Panc1 (cell line): Measurements from ENCODE around the gene TTLL12. TPM values are rescaled to one million over a fixed set of nuclear protein-coding genes. Genes with fewer than 3 reads are reported as not detected.

Source experiments
- ATAC-seq: fragments of 200-7000 bp; cut with Tn5 transposase; 2 replicates; pipeline ENCODE4 v1.9.1; 2020; ENCODE audit warnings: mild to moderate bottlenecking, moderate library complexity
- BruUV-seq: library from RNA; stranded (reverse); fragments of 400-500 nt; replicated peaks from 2 replicates; lab custom pipeline; 2021; lab: Mats Ljungman, UMichigan
- CTCF ChIA-PET: fragments of 300-600 bp; sonication (Branson Sonifier 250); formaldehyde crosslinking; loops from one replicate; lab custom pipeline; 2022; ENCODE audit warnings: antibody characterized with exemption; lab: Charles Lee
- POLR2A ChIA-PET: fragments of 300-600 bp; sonication (Branson Sonifier 250); formaldehyde crosslinking; loops from one replicate; lab custom pipeline; 2022; ENCODE audit warnings: antibody characterized with exemption; lab: Charles Lee
- DNase-seq: peaks from one replicate; pipeline ENCODE4 v3.0.0-alpha.2; 2010; ENCODE audit warnings: low read depth, low spot score
- H3K27ac ChIP-seq: 2 replicates; pipeline ENCODE4 v1.5.1; 2011; ENCODE audit warnings: mild to moderate bottlenecking, low read length, inconsistent platforms
- H3K27me3 ChIP-seq: fragments of 200-500 bp; sonication (Bioruptor generic); 2 replicates; pipeline ENCODE4 v1.6.0; 2014; ENCODE audit warnings: low read length, inconsistent platforms; ENCODE audit not compliant: control insufficient read depth, insufficient read depth
- H3K36me3 ChIP-seq: fragments of 200-500 bp; sonication (Bioruptor generic); 2 replicates; pipeline ENCODE4 v1.5.1; 2014; ENCODE audit warnings: inconsistent platforms, mild to moderate bottlenecking, low read length, moderate library complexity; ENCODE audit not compliant: control insufficient read depth, insufficient read depth
- H3K4me1 ChIP-seq: 2 replicates; pipeline ENCODE4 v1.5.1; 2011; ENCODE audit warnings: inconsistent platforms, mild to moderate bottlenecking, low read length, moderate library complexity; ENCODE audit not compliant: control insufficient read depth, insufficient read depth
- H3K4me3 ChIP-seq, 2 experiments: 2 replicates each; pipeline ENCODE4 v1.5.1; 2011 to 2012; ENCODE audit warnings: low read depth in 2 of 2, low read length in 2 of 2, mild to moderate bottlenecking in 2 of 2, inconsistent platforms in 1 of 2, moderate library complexity in 1 of 2
- H3K9me3 ChIP-seq: fragments of 200-500 bp; sonication (Bioruptor generic); 2 replicates; pipeline ENCODE4 v1.5.1; 2014; ENCODE audit warnings: low read depth, mild to moderate bottlenecking, inconsistent platforms, low read length, moderate library complexity; ENCODE audit not compliant: control insufficient read depth, insufficient read depth
- POLR2AphosphoS5 ChIP-seq: IDR thresholded peaks from 2 replicates; pipeline ENCODE4 v1.6.1; 2012; ENCODE audit warnings: mild to moderate bottlenecking, low read depth, low read length, moderate library complexity
- REST ChIP-seq, 2 experiments: IDR thresholded peaks; 2 replicates each; pipeline ENCODE4 v1.6.1; 2011 to 2012; ENCODE audit warnings: low read depth in 2 of 2, control low read depth in 1 of 2, low read length in 1 of 2, mild to moderate bottlenecking in 1 of 2, moderate library complexity in 1 of 2; ENCODE audit not compliant: insufficient read depth in 1 of 2
- SIN3A ChIP-seq: IDR thresholded peaks from 2 replicates; pipeline ENCODE4 v1.6.1; 2012; ENCODE audit warnings: low read depth, mild to moderate bottlenecking, low read length, moderate library complexity, borderline replicate concordance; ENCODE audit not compliant: insufficient read depth
- TCF7L2 ChIP-seq: IDR thresholded peaks from 2 replicates; pipeline ENCODE4 v1.6.1; 2011; ENCODE audit warnings: mild to moderate bottlenecking, low read depth, low read length, inconsistent platforms
- in situ Hi-C: cut with HindIII; loops from 2 replicates; pipeline ENCODE4 v1.10.0; 2016; ENCODE audit warnings: low sequenced_read_pairs, low pct_unique_long_range_greater_than_20kb
- intact Hi-C: fragments of 100-400 bp; cut with micrococcal nuclease; formaldehyde crosslinking; loops from one replicate; pipeline ENCODE4 v1.10.0; 2022; ENCODE audit not compliant: unreplicated experiment
- total RNA-seq: library from RNA; stranded (reverse); gene quantifications from one replicate; pipeline ENCODE4 v1.2.1, GENCODE V29; 2021; ENCODE audit not compliant: unreplicated experiment
- TF ChIP-seq, protein P1 (sequence below): fragments of 450-650 bp; IDR thresholded peaks from 2 replicates; pipeline ENCODE4 v1.5.1; 2017; ENCODE audit warnings: mild to moderate bottlenecking

TTLL12 gene
- total RNA-seq, 1 experiment from 2014 or later = 26.3 TPM

DNA sequence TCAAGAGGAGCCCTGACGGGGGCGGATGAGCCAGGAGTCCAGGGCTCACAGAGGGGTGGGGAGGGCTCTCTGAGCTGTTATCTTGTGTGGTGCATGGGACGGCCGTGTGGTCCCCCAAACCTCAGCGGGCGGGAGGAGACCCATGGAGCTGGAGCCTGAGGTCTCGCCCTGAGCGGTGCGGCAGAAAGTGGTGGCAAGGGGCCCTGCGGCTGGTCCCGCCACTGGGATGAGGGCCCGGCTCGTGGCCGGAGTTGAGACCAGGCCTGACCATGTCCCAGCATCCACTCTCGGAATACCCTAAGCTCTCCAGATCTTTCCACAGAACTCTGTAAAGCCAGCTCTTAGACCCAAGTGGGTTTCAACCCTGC lies 22.6 kb upstream of the TTLL12 start:
- CTCF ChIA-PET = no interaction called here
- Histone ChIP-seq H3K4me1 (no peaks in the 10 kb centered on the region), H3K27me3 (no peaks in the 10 kb centered on the region), H3K9me3 (no peaks in the 10 kb centered on the region), H3K27ac (no peak overlapping the region), H3K36me3 (no peaks in the 10 kb centered on the region), H3K4me3 (no peak overlapping the region)
- TF ChIP-seq REST (IDR thresholded peaks at IDR 0.05; ENCODE audit: insufficient read depth in 1 of 2, low read depth in 2 of 2, low read length in 1 of 2) (no peak), SIN3A (no peak), POLR2AphosphoS5 (no peak), TCF7L2 (no peak)
- TF ChIP-seq, protein P1, sequence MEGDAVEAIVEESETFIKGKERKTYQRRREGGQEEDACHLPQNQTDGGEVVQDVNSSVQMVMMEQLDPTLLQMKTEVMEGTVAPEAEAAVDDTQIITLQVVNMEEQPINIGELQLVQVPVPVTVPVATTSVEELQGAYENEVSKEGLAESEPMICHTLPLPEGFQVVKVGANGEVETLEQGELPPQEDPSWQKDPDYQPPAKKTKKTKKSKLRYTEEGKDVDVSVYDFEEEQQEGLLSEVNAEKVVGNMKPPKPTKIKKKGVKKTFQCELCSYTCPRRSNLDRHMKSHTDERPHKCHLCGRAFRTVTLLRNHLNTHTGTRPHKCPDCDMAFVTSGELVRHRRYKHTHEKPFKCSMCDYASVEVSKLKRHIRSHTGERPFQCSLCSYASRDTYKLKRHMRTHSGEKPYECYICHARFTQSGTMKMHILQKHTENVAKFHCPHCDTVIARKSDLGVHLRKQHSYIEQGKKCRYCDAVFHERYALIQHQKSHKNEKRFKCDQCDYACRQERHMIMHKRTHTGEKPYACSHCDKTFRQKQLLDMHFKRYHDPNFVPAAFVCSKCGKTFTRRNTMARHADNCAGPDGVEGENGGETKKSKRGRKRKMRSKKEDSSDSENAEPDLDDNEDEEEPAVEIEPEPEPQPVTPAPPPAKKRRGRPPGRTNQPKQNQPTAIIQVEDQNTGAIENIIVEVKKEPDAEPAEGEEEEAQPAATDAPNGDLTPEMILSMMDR = no peak
- in situ Hi-C loops (no loop called here), intact Hi-C loops (no loop called here)
- DNase-seq = no peak
- no TSS peak for BruUV-seq
- POLR2A ChIA-PET = no interaction called here
- ATAC-seq = no peak

- Histone ChIP-seq H3K9me3 (no peaks in the 10 kb centered on the region), H3K4me1 (no peaks in the 10 kb centered on the region), H3K4me3 (no peak overlapping the region), H3K27ac (no peak overlapping the region), H3K36me3 (no peaks in the 10 kb centered on the region), H3K27me3 (no peaks in the 10 kb centered on the region)
- no TSS peak for BruUV-seq
- DNase-seq (no peak), ATAC-seq (no peak)
- ChIA-PET CTCF (no interaction called here), POLR2A (interaction anchor here (0.5 to 0.6 kb wide), 3 partner anchors 481 to 645 kb away, joined by 3 to 10 read pairs (median 4); no protein-coding TSS in a partner anchor)
- intact Hi-C loops (no loop called here), in situ Hi-C loops (no loop called here)
- no peak for TF ChIP-seq REST (IDR thresholded peaks at IDR 0.05; ENCODE audit: insufficient read depth in 1 of 2, low read depth in 2 of 2, low read length in 1 of 2)
- no peak for TF ChIP-seq SIN3A
- no peak for TF ChIP-seq TCF7L2
- no peak for TF ChIP-seq POLR2AphosphoS5
- TF ChIP-seq, protein P1 = no peak
These were observed 22.0 kb upstream of the TTLL12 start for GRCh38 chr22:43208703-43209522.
